Measurements from ENCODE around the gene CHRNB1. TPM values are rescaled to one million over a fixed set of nuclear protein-coding genes. Genes with fewer than 3 reads are reported as not detected.

Gene CHRNB1
- total and polyA plus RNA-seq, 2 donors (not counting 1 experiment from before 2014, with no cell fraction given), result 6.2 to 7.2 TPM

DNA sequence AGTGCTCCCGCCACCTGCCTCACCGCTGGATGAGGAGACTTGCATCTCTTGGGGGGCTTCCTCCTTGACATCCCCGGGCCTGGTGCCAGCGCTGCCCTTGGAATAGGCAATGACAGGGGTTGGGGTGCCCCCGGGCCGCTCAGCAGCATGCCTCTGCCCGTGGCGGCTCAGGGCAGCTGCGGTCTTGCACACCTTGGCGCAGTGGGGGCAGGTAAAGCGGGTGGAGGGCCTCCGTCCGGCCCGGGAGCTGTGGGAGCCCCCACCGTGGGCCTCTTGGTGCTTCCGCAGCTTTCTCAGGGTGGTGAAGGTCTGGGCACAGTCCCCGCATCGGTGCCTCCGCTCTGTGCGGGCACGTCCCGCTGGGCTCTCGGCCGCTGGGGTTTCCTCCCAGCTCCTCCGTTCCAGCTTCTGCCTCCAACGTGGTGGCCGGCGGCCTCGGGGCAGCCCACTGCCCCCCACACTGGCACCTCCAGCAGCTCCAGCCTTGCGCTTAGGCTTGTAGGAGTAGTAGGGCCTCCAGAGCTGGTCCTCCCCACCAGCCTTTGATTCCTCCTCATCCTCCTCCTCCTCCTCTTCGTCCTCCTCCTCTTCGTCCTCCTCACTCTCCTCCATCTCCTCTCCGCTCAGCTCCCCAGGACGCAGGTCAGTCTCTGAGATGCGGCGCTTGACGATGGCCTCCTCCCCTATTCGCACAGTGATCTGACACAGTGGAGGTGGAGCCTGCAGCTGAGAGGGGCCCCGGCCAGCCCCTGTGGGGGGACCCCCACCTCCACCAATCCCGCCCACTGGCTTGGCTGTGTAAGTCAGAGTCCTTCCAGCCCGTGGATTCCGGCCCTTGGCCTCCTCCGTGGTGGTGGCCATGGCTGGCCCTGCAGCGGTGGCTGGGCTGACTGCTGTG lies 17.9 kb downstream of the CHRNB1 start:
- 96% methylated on average over 32 of the region's 44 CpGs for WGBS (ENCODE audit: insufficient coverage)
- peaks cover 0 to 29% of the 10 kb centered on the region in 2 experiments for H3K36me3 ChIP-seq (replicated peaks in 1 of 2; ENCODE audit: control extremely low read depth in 1 of 2, control insufficient read depth in 1 of 2, extremely low read depth in 1 of 2, insufficient read depth in 2 of 2, low read length in 1 of 2)
- Mint-ChIP-seq H3K27ac (no peak overlapping the region), H3K4me3 (no peak overlapping the region), H3K27me3 (no peaks in the 10 kb centered on the region), H3K9me3 (ENCODE audit: insufficient read depth) (no peaks in the 10 kb centered on the region), H3K4me1 (peaks cover 12% of the 10 kb centered on the region)
- H3K9me3 ChIP-seq (ENCODE audit: control extremely low read depth in 1 of 3, control insufficient read depth in 2 of 3, insufficient read depth in 1 of 3, low read length in 2 of 3), result no peaks in the 10 kb centered on the region
- H3K9ac ChIP-seq (ENCODE audit: low read length), result no peak overlapping the region
- no peak overlapping the region for H2AFZ ChIP-seq (ENCODE audit: insufficient read depth, low read depth, low read length, poor library complexity, severe bottlenecking)
- no peak overlapping the region for H3K27ac ChIP-seq (ENCODE audit: low read length in 2 of 2)
- no peaks in the 10 kb centered on the region for H3K27me3 ChIP-seq (replicated peaks in 1 of 4; ENCODE audit: control extremely low read depth in 1 of 4, control insufficient read depth in 3 of 4, insufficient read depth in 4 of 4, low read length in 3 of 4)
- no peak overlapping the region for H3K4me2 ChIP-seq (replicated peaks; ENCODE audit: low read depth, low read length, poor library complexity, severe bottlenecking)
- H3K4me3 ChIP-seq (ENCODE audit: control extremely low read depth in 1 of 5, extremely low read depth in 1 of 5, insufficient read depth in 1 of 5, low read depth in 2 of 5, low read length in 4 of 5), result no peak overlapping the region
- DNase-seq, result no peak
- TF ChIP-seq, protein P1, sequence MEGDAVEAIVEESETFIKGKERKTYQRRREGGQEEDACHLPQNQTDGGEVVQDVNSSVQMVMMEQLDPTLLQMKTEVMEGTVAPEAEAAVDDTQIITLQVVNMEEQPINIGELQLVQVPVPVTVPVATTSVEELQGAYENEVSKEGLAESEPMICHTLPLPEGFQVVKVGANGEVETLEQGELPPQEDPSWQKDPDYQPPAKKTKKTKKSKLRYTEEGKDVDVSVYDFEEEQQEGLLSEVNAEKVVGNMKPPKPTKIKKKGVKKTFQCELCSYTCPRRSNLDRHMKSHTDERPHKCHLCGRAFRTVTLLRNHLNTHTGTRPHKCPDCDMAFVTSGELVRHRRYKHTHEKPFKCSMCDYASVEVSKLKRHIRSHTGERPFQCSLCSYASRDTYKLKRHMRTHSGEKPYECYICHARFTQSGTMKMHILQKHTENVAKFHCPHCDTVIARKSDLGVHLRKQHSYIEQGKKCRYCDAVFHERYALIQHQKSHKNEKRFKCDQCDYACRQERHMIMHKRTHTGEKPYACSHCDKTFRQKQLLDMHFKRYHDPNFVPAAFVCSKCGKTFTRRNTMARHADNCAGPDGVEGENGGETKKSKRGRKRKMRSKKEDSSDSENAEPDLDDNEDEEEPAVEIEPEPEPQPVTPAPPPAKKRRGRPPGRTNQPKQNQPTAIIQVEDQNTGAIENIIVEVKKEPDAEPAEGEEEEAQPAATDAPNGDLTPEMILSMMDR (IDR thresholded peaks at IDR 0.05), result no peak
- TF ChIP-seq EZH2 (IDR thresholded peaks at IDR 0.05; ENCODE audit: borderline replicate concordance, insufficient read depth, low read depth, low read length, poor library complexity, severe bottlenecking), result no peak
- no peak for ATAC-seq (ENCODE audit: low read depth)
- H3K4me1 ChIP-seq (ENCODE audit: control insufficient read depth in 2 of 2, insufficient read depth in 2 of 2, low read length in 2 of 2), result peaks cover 7 to 10% of the 10 kb centered on the region in 2 donors
- CTCF ChIA-PET, result interaction anchor here (1.3 kb wide), 1 partner anchor 51 kb away, joined by 4 read pairs; no protein-coding TSS in a partner anchor
- H4K20me1 ChIP-seq (ENCODE audit: control insufficient read depth, insufficient read depth, low read length, poor library complexity, severe bottlenecking), result peaks cover 28% of the 10 kb centered on the region
- intact Hi-C loops (cut with micrococcal nuclease), result no loop called here
- POLR2A ChIA-PET, result no interaction called here
- H3K79me2 ChIP-seq (ENCODE audit: control insufficient read depth, insufficient read depth, low read length), result peaks cover 10% of the 10 kb centered on the region

GRCh38 chr17:7463372-7463846 lies 18.5 kb downstream of the CHRNB1 start:
- 97% methylated on average over 10 of the region's 14 CpGs for WGBS (ENCODE audit: insufficient coverage)
- CTCF ChIA-PET, result no interaction called here

More at GRCh38 chr17:7463372-7463846, 18.5 kb downstream of the CHRNB1 start:
- no peak overlapping the region for H3K27ac Mint-ChIP-seq
- Histone ChIP-seq H3K27me3 (replicated peaks in 1 of 4; ENCODE audit: control extremely low read depth in 1 of 4, control insufficient read depth in 3 of 4, insufficient read depth in 4 of 4, low read length in 3 of 4) (no peaks in the 10 kb centered on the region), H3K79me2 (ENCODE audit: control insufficient read depth, insufficient read depth, low read length) (peaks cover 13% of the 10 kb centered on the region), H2AFZ (ENCODE audit: insufficient read depth, low read depth, low read length, poor library complexity, severe bottlenecking) (no peak overlapping the region), H3K4me1 (ENCODE audit: control insufficient read depth in 2 of 2, insufficient read depth in 2 of 2, low read length in 2 of 2) (peaks cover 8 to 12% of the 10 kb centered on the region in 2 donors), H3K36me3 (replicated peaks in 1 of 2; ENCODE audit: control extremely low read depth in 1 of 2, control insufficient read depth in 1 of 2, extremely low read depth in 1 of 2, insufficient read depth in 2 of 2, low read length in 1 of 2) (peaks cover 0 to 29% of the 10 kb centered on the region in 2 experiments), H3K4me3 (ENCODE audit: control extremely low read depth in 1 of 5, extremely low read depth in 1 of 5, insufficient read depth in 1 of 5, low read depth in 2 of 5, low read length in 4 of 5) (no peak overlapping the region), H3K27ac (ENCODE audit: low read length in 2 of 2) (no peak overlapping the region), H3K9ac (ENCODE audit: low read length) (no peak overlapping the region), H3K9me3 (ENCODE audit: control extremely low read depth in 1 of 3, control insufficient read depth in 2 of 3, insufficient read depth in 1 of 3, low read length in 2 of 3) (no peaks in the 10 kb centered on the region), H4K20me1 (ENCODE audit: control insufficient read depth, insufficient read depth, low read length, poor library complexity, severe bottlenecking) (peaks cover 35% of the 10 kb centered on the region), H3K4me2 (replicated peaks; ENCODE audit: low read depth, low read length, poor library complexity, severe bottlenecking) (no peak overlapping the region)
- ATAC-seq (ENCODE audit: low read depth) (no peak), DNase-seq (no peak)
- no peak overlapping the region for H3K4me3 Mint-ChIP-seq
- H3K27me3 Mint-ChIP-seq, result no peaks in the 10 kb centered on the region
- H3K9me3 Mint-ChIP-seq (ENCODE audit: insufficient read depth), result no peaks in the 10 kb centered on the region
- intact Hi-C loops (cut with micrococcal nuclease), result no loop called here
- H3K4me1 Mint-ChIP-seq, result peaks cover 14% of the 10 kb centered on the region
- no peak for TF ChIP-seq EZH2 (IDR thresholded peaks at IDR 0.05; ENCODE audit: borderline replicate concordance, insufficient read depth, low read depth, low read length, poor library complexity, severe bottlenecking)
- TF ChIP-seq, protein P1 (IDR thresholded peaks at IDR 0.05), result no peak
- POLR2A ChIA-PET, result interaction anchor here (0.6 to 0.8 kb wide), 3 partner anchors 97 to 220 kb away, joined by 4 to 10 read pairs (median 6); no protein-coding TSS in a partner anchor
